RWPE2 (cell line): ENCODE data around the gene RASGRF1.
A peak's percentile ranks its signal among the peaks of the same experiment; 100 is the strongest.

Experiments
- ATAC-seq: fragments of 200-7000 bp; cut with Tn5 transposase; 3 replicates; pipeline ENCODE4 v1.9.1; 2021; ENCODE audit warnings: low read depth
- DNase-seq: peaks from one replicate; pipeline ENCODE4 v3.0.0-alpha.2; 2020; ENCODE audit warnings: low spot score
- H3K27ac ChIP-seq: fragments of 450-650 bp; 2 replicates; pipeline ENCODE4 v1.5.1; 2017; ENCODE audit warnings: mild to moderate bottlenecking; ENCODE audit not compliant: poor library complexity, severe bottlenecking
- H3K27me3 ChIP-seq: fragments of 250-450 bp; sonication (Bioruptor Pico); 2 replicates; pipeline ENCODE4 v1.5.1; 2021; ENCODE audit warnings: mild to moderate bottlenecking, moderate library complexity; ENCODE audit not compliant: insufficient read depth, poor library complexity, severe bottlenecking
- H3K36me3 ChIP-seq: fragments of 250-450 bp; sonication (Bioruptor Pico); 2 replicates; pipeline ENCODE4 v1.5.1; 2020; ENCODE audit warnings: low read depth, mild to moderate bottlenecking, moderate library complexity
- H3K4me1 ChIP-seq: fragments of 250-450 bp; sonication (Bioruptor Pico); 2 replicates; pipeline ENCODE4 v1.5.1; 2021; ENCODE audit warnings: mild to moderate bottlenecking, moderate library complexity; ENCODE audit not compliant: insufficient read depth, poor library complexity, severe bottlenecking
- H3K4me3 ChIP-seq: fragments of 250-450 bp; sonication (Bioruptor Pico); 2 replicates; pipeline ENCODE4 v1.5.1; 2021; ENCODE audit warnings: mild to moderate bottlenecking, moderate library complexity; ENCODE audit not compliant: severe bottlenecking
- H3K9me3 ChIP-seq: fragments of 250-450 bp; sonication (Bioruptor Pico); 2 replicates; pipeline ENCODE4 v1.5.1; 2021; ENCODE audit warnings: mild to moderate bottlenecking, moderate library complexity; ENCODE audit not compliant: severe bottlenecking
- CTCF ChIP-seq: fragments of 450-650 bp; IDR thresholded peaks from one replicate; pipeline ENCODE4 v1.5.1; 2017; ENCODE audit warnings: mild to moderate bottlenecking, moderate library complexity; ENCODE audit not compliant: poor library complexity, severe bottlenecking

The RASGRF1 gene

GRCh38 chr15:78982736-78983135 is 107.8 kb downstream of the RASGRF1 start:
- DNase-seq = no peak
- no peak for ATAC-seq
- H3K27me3 ChIP-seq = no peaks in the 10 kb centered on the region
- no peaks in the 10 kb centered on the region for H3K9me3 ChIP-seq
- no peaks in the 10 kb centered on the region for H3K36me3 ChIP-seq
- H3K4me1 ChIP-seq = peaks cover 2% of the 10 kb centered on the region
- no peak overlapping the region for H3K4me3 ChIP-seq
- TF ChIP-seq CTCF = no peak
- H3K27ac ChIP-seq = no peak overlapping the region

GRCh38 chr15:78981532-78982313 is 108.9 kb downstream of the RASGRF1 start:
- no peaks in the 10 kb centered on the region for H3K9me3 ChIP-seq
- H3K27ac ChIP-seq = no peak overlapping the region
- H3K4me3 ChIP-seq = no peak overlapping the region
- H3K27me3 ChIP-seq = no peaks in the 10 kb centered on the region
- no peaks in the 10 kb centered on the region for H3K4me1 ChIP-seq
- H3K36me3 ChIP-seq = no peaks in the 10 kb centered on the region
- ATAC-seq (no peak), DNase-seq (no peak)
- no peak for TF ChIP-seq CTCF

GRCh38 chr15:78979456-78980320 is 110.9 kb downstream of the RASGRF1 start:
- Histone ChIP-seq H3K36me3 (no peaks in the 10 kb centered on the region), H3K4me1 (no peaks in the 10 kb centered on the region), H3K4me3 (no peak overlapping the region), H3K9me3 (no peaks in the 10 kb centered on the region), H3K27me3 (no peaks in the 10 kb centered on the region), H3K27ac (no peak overlapping the region)
- ATAC-seq (peak; percentile 85), DNase-seq (no peak)
- TF ChIP-seq CTCF = peak; percentile 98

GRCh38 chr15:78978601-78979179 is 111.9 kb downstream of the RASGRF1 start:
- no peak overlapping the region for H3K4me3 ChIP-seq
- DNase-seq (no peak), ATAC-seq (no peak)
- no peak overlapping the region for H3K27ac ChIP-seq
- no peaks in the 10 kb centered on the region for H3K27me3 ChIP-seq
- H3K9me3 ChIP-seq = no peaks in the 10 kb centered on the region
- no peaks in the 10 kb centered on the region for H3K36me3 ChIP-seq
- H3K4me1 ChIP-seq = no peaks in the 10 kb centered on the region
- TF ChIP-seq CTCF = no peak
